Stimulated activated CD8-positive, alpha-beta memory T cell treated with anti-CD3 and anti-CD28 coated beads, Interleukin-12 subunit alpha, Interleukin-12 subunit beta, amount 100 ng/mL, for 4 hours (primary cell): ENCODE results near the gene BLOC1S1.
A peak's percentile ranks its signal among the peaks of the same experiment; 100 is the strongest.

Source experiments
- DNase-seq: peaks from one replicate; pipeline ENCODE4 v3.0.0-alpha.2; 2020; ENCODE audit warnings: low read depth

The BLOC1S1 gene

DNA sequence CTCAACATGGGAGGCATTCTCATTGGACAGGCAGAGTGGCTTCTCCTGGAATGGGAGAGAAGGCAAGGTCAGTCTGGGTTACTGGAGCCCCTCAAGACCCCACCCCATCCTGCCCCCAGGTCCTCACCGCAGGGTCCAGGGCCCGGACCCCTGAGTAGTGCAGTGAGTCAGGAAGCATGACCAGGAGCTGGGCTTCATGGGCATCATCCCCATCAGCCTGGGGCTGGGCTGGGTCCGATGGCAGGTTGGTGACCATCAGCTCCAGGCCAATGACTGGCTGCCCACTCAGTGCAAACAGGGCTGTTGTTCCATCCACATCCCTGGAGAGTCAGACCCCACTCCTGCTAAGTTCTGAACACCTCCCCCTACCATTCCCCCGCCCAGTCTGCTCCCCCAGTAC, 21.2 kb upstream of the BLOC1S1 start:
- no peak for DNase-seq

DNA sequence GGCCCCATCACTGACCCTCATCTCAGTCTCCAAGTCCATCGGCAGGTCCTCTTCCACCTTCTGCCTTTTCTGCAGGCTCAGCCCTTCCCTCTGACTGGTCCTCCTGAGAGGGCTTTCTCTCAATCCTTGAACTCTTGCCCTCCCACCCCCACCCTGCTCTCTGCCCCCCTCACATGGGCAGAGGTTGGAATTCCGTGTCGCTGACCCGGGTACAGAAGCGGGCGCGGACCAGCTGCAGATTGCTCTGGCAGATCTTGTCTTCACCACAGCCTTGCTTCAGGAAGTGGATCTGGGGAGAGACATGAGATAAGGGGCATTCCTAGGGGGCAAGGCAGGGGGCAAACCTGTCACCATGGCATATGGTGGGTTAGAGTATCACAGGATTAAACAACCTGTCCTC, 20.5 kb upstream of the BLOC1S1 start:
- DNase-seq = no peak

DNA sequence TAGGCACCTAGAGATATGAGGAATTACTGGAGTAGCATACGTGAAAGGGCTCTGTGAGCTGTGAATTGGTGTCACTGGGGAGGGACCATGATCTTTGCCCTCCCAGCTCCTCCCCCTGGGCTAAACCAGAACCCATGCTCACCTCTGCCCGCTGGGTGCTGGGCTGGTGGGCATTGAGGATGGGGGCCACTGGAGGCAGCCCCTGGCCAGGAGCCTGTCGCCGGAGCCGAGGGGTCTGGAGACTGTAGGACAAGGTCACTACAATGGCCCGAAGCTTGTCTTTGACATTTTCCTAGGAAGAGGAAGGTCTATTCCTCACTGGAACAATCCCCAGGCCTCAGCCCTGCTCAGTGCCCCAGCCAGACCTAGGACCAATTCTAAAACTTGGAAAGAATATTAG, 19.7 kb upstream of the BLOC1S1 start:
- DNase-seq = no peak

DNA sequence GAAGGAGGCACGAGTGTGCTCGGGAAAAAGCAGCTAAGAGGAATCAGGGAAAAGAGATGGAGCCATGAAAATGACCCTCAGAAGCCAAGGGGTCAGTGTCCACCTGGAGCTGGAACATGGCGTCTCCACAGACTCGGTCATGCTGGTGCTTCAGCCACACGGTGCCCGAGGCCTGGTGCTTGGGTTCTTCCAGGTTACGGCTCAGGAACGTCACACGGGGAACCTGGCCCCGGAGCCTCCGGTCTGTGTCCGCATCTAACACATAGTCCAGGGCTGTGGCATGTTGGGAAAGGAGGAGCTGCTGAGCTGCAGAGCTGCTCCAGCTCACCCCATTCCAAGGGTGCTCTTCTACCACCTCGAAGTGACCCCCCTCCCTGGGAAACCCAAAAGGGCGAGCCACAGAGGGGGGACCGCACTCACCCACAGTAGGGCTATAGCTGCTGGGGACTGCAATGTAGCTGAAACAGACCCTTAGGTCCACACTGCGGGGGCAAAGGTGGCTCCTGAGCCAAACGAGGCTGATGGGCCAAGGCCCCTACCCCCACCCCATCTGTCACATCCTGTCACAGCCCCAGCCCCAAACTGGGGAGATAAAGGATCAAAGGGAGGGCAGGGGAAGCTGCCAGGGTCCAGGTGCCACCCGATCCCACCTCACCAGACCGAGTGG, 18.9 kb upstream of the BLOC1S1 start:
- DNase-seq = no peak

DNA sequence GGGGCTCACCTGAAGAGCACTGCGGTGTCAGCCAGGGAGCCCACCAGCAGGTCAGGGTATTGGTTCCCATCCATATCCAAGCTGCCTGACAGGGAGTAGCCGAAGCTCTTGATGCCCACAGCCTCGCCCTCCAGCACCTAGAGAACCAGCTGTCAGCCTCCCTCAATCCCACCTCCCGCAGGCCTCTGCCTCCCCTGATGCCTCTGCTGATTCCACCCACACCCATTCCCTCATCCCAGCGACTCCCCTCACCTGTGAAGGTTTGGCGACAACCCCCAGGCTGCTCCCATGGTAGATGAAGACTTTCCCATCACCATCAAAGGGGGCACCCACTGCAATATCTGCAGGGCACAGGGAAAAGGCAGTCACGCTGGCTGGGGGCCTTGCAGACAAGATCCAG, 18.2 kb upstream of the BLOC1S1 start:
- DNase-seq = no peak

DNA sequence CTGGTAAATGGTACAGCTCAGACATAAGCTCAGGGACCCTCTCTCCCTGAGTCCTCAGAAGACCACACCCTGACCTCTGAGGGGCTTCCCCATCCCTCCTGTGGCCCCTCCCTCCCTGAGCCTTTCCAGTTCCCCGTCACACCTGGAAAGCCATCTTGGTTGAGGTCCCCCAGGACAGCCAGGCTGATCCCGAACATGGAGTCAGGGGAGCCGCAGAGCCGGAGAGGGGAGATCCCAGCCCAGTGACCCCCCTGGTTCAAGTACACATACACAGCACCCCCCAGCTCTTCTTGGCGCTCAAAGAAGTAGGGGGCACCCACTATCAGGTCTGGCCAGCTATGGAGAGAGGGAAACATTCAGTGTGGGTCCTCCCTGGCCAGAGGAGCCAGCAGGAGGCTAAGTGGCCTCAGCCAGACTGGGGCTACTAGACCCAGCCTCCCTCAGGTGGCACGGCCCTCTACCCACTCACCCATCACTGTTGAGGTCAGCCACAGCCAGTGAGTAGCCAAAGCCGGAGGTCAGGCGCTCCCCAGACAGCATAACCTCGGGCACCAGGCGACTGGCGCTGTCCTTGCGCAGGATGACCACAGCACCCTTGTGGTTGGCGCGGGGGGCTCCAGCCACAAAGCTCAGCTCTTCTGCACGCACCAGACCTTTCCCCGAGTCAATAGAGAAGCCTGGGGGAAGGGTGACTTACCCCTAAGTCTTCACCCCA, 17.4 kb upstream of the BLOC1S1 start:
- no peak for DNase-seq

DNA sequence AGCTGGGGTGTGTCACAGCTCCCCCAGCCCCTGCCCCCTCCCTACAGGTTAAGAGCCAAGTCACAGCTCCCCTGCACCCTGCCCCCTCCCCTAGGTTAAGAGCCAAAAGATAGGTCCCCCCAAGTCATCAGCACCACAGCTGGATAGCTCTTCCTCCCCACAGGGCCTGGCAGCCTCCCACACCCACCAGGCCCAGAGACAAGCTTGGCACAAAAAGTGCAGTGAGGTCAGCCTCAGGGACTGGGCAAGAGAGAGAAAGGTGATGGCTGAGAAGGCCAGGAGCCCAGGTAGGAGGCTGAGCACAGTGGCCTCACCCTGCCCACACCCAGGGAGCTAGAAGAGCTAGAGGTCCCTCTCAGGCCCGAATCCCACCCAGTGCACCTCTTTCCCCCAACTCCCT, 16.9 kb upstream of the BLOC1S1 start:
- DNase-seq = no peak

DNA sequence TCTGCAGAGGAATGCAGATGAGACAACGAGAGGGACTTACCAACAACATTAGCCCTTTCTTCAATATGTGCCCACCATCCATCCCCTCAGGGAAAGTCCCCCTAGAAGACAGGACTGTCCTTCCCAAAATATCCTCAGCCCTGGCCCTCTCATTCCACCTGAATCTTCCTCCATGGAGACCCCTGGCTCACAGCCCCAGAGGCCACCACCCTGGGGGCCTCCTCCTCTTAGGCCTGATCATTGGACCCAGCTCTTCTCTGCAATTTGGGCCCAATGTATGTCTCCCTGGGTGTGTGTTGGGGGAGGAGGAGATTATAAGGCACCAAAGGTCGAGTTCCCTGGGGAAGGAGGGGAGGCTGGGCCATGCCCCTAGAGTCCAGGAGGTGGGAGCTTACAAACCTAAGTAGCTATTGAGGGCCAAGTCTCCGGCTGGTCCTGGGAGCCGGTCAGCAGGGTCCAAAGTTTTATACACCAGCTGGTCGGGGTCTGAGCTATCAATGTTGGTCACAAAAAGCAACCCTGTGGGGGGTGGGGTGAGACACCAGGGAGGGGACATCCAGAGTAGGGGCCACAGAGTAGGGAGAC, 16.3 kb upstream of the BLOC1S1 start:
- no peak for DNase-seq

DNA sequence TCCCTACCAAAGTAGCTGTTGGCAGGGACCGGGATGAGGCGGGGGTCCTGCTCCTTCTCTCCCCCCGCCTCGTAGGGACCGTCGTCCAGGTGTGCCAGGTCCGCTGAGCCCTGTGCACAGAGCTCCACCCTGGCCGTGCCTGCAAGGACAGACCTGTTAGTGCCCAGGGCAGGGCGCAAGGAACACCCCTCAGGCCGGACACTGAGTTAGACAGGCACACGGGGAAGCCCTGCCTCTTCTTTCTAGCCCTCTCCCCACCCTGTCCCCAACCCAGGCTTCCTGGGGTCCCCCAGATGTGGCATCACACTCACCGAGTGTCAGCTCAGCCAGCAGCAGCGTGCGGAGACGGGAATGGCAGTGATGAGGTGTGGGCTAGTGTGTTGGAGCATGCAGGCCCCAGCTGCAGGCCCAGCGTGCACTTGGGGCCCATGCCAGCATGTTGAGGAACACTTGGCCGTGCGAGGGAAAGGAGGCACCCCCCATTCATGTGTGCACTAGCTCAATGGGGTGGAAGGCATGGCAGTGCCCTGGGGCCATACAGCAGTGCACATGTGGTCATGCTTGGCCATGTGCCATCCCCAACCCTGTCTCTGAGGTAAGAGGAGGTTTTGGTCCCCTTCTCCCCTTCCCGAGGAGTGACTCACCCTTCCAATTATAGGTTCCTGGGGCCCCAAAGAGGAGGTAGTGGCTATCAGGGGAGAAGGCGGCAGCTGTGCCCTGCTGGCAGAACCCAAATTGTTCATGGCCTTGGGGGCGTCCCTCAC, 15.4 kb upstream of the BLOC1S1 start:
- DNase-seq = no peak

DNA sequence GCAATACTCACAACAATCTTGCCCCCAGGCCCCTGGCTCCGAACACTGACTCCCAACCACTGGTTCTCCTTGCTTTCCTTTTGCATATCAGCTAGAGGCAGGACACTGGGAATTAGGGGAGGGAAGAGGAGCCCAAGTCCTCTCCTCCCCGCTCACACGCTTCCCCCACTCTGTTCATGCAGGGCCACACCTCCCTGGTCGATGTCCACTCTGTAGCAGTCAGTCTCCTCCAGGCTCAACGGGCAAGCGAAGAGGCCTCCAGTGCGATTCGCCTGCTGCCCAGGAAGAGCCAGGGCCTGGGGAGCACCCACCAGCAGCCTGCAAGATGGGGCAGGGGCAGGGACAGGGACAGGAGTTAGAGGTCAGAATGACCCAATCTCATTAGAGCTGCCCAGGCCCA, 13.0 kb upstream of the BLOC1S1 start:
- no peak for DNase-seq

DNA sequence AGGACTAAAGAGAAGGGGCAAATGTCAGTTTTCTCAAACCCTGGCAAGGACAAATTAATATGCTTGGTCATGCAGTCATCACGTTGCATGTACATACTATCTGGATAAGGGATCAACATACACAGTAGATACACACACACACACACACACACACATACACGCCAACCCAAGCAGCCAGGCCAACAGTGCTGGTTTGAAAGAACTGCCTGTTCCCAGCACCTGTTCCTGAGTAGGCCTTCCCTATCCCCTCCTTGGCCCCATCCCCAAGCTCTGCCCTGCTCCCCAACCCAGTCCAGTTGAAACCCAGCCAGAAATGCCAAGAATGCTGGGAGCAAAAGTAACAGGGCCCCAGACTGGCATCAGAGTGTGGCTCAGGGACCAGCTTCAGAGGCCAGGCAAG, 12.6 kb upstream of the BLOC1S1 start:
- no peak for DNase-seq

DNA sequence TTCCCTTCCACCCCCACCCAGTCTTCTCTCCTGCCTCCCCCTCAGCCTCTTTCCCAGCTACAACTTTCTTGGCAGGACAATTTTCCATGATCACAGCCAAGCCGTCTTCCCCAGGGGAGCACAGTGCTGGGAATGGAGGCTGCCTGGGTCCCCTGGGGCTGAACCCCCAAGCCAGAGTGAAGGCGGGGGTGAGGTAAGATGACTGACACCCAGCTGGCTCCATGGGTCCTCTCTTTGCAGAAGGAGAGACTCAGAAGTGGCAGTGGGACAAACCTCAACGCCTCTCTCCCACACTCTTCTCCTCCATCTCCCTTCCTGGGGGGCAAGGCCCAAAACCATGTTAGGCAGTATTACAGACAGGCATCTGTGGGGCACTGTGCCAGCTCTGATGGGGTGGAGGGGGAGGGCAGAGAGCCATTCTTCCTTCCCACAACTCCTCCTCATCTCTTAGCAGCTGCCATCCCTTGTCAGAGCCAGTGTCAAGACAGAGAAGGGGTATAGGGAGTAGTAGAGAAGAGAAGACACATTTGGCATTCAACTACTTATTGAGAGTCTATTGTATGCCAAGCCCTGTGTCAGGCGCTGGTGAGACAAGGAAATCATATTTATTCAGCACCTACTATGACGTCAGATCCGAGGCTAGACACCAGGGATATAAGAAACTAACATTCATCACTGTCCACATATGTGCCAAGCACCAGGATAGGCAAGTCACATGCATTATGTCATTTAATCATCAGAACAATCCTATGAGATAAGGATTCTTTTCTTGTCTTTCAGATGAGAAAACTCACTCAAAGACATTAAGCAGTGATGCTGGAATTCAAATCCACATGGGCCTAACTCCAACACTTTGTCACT, 11.7 kb upstream of the BLOC1S1 start:
- no peak for DNase-seq

DNA sequence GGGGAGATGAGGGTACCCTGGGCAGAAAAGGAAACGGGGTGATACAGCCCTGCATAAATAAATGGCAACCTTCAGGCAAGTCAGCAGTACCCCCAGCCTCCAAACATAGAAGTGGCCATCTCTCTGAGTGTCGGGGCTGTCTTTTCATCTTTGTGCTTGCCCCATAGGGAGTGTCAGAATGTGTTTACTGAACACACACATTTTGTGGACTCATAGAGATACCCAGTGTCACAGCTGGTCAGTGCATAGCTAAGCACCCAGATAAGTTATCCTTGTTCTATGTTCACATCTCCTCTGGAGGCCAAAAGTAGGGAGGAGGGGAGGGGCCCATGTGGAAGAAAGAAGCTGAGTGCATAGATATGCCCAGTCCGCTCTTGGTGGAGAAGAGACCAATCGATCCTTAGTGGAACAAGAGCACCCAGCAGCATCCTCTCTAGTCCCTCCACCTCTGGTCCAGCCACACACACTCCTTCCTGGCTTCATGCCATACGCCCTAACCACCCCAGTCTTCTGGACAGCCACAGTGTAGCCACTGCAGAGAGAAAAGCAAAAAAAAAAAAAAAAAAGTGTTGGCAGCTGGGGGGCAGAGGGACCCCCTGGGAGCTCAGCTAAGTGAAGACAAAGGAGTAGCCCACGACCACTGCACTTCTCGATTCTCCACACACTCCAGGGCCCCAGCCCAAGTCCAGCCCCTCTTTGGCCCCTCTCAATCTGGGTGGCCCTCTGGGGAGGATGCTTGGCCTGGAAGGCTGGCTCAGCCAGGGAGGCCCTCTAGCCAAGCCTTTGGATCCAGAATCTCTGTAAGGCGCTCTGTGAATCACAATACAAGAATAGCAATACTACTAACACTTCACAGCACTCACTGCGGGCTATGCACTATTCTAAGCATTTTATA, 10.8 kb upstream of the BLOC1S1 start:
- DNase-seq = no peak

DNA sequence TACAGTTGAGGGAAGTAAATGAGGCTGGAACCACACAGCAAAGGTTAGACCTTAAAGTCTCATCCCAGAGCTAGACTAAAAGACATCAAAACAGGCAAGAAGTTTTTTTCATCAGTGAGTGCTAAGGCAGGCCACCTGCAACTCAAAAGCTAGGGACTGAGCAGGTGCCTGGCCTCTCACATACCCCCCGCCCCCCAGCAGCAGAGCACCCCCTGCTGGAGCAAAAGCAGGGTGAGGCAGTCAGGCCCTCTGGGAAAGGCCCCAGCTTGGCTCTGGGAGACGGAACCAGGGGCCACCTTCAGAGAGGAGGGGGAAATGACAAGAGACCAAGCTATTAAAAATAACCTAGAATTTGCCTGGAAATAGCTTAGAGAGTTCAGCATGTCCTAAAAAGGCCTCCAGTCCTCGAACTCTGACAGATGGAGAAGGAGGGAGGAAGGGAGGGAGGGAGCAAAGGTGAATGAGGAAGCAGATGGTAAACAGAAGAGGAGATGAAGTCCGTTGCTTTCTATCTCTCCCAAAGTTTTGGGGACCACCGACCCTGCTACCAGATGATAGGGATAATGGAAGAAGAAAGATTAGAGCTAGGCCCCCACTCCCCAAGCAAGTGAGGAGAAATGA, 10.0 kb upstream of the BLOC1S1 start:
- DNase-seq = no peak

DNA sequence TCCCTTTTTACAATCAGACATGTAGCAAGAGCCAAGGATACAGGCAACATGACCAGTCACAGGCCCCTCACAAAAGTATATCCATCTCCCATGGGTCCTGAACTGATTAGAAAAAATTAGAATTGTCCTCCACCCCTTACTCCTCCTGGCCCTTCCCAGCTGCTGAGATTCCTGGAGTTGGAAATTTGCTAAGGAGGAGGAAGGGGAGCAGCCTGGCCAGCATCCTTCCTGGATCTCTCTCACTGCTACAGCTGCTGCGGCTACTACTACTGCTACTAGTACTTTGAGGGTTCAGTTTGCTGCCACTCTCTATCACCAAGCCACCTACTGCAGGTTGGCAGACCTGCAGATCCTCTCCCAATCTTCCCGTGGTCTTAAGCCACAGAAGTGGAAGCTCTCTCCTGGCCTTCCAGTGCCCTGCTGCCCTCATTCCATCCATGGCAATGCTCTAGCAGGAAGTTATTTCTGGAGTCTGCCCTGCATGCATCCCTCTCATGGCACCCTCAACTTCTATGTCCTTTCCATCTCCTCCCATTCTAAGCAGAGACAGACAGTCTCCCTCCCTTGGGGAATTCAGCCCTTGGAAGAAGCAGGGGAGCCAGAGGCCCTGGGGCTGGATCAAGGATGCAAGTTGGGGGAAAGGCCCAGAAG, 9.2 kb upstream of the BLOC1S1 start:
- DNase-seq = no peak

DNA sequence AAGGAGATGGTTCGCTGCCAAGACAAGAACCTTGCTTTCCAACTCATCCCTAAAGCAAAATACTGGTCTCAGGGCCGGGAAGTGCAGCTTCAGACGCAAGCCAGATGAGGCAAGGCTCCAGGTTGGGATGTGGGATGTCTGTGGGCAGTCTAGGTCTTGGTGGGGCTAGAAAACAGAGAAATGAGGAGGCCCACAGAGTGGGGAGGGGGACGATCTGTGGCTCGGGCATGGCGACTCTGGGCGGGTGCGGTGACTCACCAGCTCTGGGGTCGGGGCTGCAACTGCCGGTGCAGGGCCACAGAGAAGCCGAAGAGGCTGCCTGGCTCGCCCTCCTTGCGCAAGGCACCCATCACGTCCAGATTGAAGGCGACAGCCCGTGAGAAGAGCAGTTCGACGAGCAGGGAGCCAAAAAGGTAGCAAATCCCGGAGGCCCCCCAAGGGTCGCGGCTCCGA, 8.6 kb upstream of the BLOC1S1 start:
- DNase-seq = no peak

DNA sequence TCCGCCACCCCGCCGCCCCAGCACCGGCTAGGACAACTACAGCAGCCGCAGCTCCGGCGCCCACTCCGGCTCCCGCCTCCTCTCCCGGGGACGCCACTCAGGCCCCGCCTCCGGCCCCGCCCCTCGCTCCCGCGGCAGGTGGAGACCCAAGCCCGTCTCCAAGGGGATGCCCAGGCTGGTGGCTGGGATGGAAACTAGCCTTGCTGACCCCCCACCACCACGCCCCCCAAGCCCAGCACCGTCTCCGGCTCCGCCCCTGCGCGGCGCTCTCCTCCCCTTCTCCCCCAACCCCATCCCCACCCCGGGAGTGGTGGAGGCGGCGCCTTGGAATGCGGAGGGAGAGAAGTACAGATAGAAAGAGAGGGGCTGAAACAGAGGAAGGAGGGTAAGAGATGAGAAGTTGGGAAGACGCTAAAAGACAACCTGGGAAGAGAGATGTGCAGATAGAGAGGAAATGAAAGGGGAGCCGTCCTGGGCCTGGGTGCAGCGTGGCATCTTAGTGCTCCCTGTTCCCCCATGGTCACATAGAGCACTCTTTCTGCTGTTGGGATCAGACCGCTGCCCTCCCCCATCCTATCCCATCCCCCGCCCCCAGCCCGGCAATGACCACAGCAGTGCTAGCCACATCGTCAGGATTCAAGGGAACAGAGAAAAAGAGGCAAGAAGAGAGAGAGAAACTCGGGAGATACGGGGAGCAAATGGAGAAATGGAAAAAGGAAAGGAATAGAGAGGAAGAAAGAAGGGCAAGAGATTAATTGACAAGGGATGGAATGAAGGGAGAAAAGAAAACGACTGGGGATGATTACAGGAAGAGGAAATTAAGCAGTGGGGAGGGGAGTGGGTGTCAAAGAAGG, 7.8 kb upstream of the BLOC1S1 start, which contains the start of gene ITGA7:
TSS of gene ITGA7 (minus strand) at position 64 of the 854 bp plus-strand sequence. CDS start 222 bp downstream, outside the sequence.
- DNase-seq = peak; percentile 50

DNA sequence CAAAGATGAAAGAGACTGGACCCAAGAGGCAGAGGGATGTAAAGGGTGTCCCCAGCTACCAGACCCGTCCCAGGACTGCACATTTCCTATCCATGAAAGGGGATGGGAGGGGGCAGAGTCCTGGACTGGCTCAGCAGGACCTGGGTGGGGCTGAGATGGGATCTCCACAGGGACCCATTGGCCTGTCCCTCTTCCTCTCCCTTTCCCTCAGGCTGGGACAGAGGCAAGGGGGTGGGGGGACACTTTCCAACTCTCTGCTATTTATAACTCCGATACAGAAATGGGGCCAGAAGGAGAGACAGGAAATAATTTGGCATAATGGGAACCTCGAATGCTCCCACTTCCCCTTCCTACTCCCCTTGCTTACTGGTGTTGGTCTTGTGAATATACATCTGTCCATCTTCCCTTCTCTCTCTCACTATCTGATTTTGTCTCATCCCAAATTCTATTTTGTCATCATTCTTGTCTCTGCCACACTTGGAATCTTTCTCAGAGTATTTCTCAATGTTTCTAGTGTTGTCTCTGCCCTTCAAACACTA, 7.1 kb upstream of the BLOC1S1 start:
- no peak for DNase-seq
